IPS-NIHi11 (cell line): ENCODE results near the gene VCAN.

Experiments used
- DNase-seq: peaks from one replicate; pipeline ENCODE4 v3.0.0; 2012; ENCODE audit warnings: mixed read lengths, low spot score

Gene VCAN

GRCh38 chr5:83498585-83498984 lies 27.0 kb downstream of the VCAN start:
- no peak for DNase-seq

- DNase-seq, result no peak
These were observed 32.1 kb downstream of the VCAN start for GRCh38 chr5:83503662-83504061.

- DNase-seq, result no peak
These were observed 35.9 kb downstream of the VCAN start for GRCh38 chr5:83507431-83507830.

- peak; percentile 13 for DNase-seq
These were observed 38.0 kb downstream of the VCAN start for GRCh38 chr5:83509540-83509939.

GRCh38 chr5:83510260-83510659 lies 38.7 kb downstream of the VCAN start:
- DNase-seq, result no peak

- no peak for DNase-seq
These were observed 40.7 kb downstream of the VCAN start for GRCh38 chr5:83512061-83512745.

GRCh38 chr5:83513081-83513480 lies 41.5 kb downstream of the VCAN start:
- no peak for DNase-seq

GRCh38 chr5:83513491-83513890 lies 41.9 kb downstream of the VCAN start:
- no peak for DNase-seq

GRCh38 chr5:83516377-83516776 lies 44.8 kb downstream of the VCAN start:
- no peak for DNase-seq

GRCh38 chr5:83517072-83517687 lies 45.6 kb downstream of the VCAN start:
- DNase-seq, result no peak

- no peak for DNase-seq
These were observed 46.1 kb downstream of the VCAN start for GRCh38 chr5:83517688-83518085.

- no peak for DNase-seq
These were observed 46.9 kb downstream of the VCAN start for GRCh38 chr5:83518319-83519061.

- no peak for DNase-seq
These were observed 50.9 kb downstream of the VCAN start for GRCh38 chr5:83522446-83522845.

GRCh38 chr5:83523929-83524328 lies 52.4 kb downstream of the VCAN start:
- no peak for DNase-seq

GRCh38 chr5:83524345-83524744 lies 52.8 kb downstream of the VCAN start:
- DNase-seq, result no peak

- no peak for DNase-seq
These were observed 53.4 kb downstream of the VCAN start for GRCh38 chr5:83524991-83525390.

- DNase-seq, result no peak
These were observed 54.7 kb downstream of the VCAN start for GRCh38 chr5:83526289-83526688.

GRCh38 chr5:83527221-83527620 lies 55.7 kb downstream of the VCAN start:
- DNase-seq, result no peak

- no peak for DNase-seq
These were observed 56.3 kb downstream of the VCAN start for GRCh38 chr5:83527722-83528438.

- DNase-seq, result no peak
These were observed 56.9 kb downstream of the VCAN start for GRCh38 chr5:83528439-83528769.

GRCh38 chr5:83530193-83530592 lies 58.6 kb downstream of the VCAN start:
- DNase-seq, result no peak

- no peak for DNase-seq
These were observed 60.1 kb downstream of the VCAN start for GRCh38 chr5:83531661-83532060.
